Neural cell (in vitro differentiated cells): ENCODE measurements around the gene PRCC. TPM values are rescaled to one million over a fixed set of nuclear protein-coding genes. Genes with fewer than 3 reads are reported as not detected.

ENCODE experiments used
- H2AFZ ChIP-seq: fragments of 200-600, 300-800 bp; sonication (generic), shearing (Covaris generic); 2 replicates; pipeline ENCODE4 v1.6.0; 2014; ENCODE audit warnings: low read depth, mild to moderate bottlenecking, antibody characterized with exemption, low read length, moderate library complexity
- H3F3A ChIP-seq: fragments of 200-600 bp; shearing (Covaris generic); 2 replicates; pipeline ENCODE4 v1.6.1; 2016; ENCODE audit warnings: mild to moderate bottlenecking, moderate library complexity, mixed read lengths, antibody characterized with exemption, low read length; ENCODE audit not compliant: insufficient read depth, poor library complexity, severe bottlenecking
- H3K27ac ChIP-seq: fragments of 200-600, 300-800 bp; sonication (generic), shearing (Covaris generic); 2 replicates; pipeline ENCODE4 v1.5.1; 2014; ENCODE audit warnings: mild to moderate bottlenecking, low read length, moderate library complexity
- H3K27me3 ChIP-seq: fragments of 300-800, 200-600 bp; sonication (generic), shearing (Covaris generic); 2 replicates; pipeline ENCODE4 v1.6.0; 2014; ENCODE audit warnings: mild to moderate bottlenecking, low read depth, low read length, moderate library complexity; ENCODE audit not compliant: insufficient read depth
- H3K36me3 ChIP-seq: fragments of 300-800, 200-600 bp; sonication (generic), shearing (Covaris generic); 2 replicates; pipeline ENCODE4 v1.5.1; 2014; ENCODE audit warnings: mild to moderate bottlenecking, antibody characterized with exemption, low read length, moderate library complexity; ENCODE audit not compliant: insufficient read depth
- H3K4me2 ChIP-seq: fragments of 300-800, 200-600 bp; sonication (generic), shearing (Covaris generic); 2 replicates; pipeline ENCODE4 v1.6.0; 2014; ENCODE audit warnings: mild to moderate bottlenecking, low read length
- H3K4me3 ChIP-seq: fragments of 300-800, 200-600 bp; sonication (generic), shearing (Covaris generic); 2 replicates; pipeline ENCODE4 v1.5.1; 2014; ENCODE audit warnings: mild to moderate bottlenecking, low read length, moderate library complexity
- H3K79me2 ChIP-seq: fragments of 200-600 bp; shearing (Covaris generic); replicated peaks from 2 replicates; pipeline ENCODE4 v1.6.0; 2014; ENCODE audit warnings: mild to moderate bottlenecking, low read length, moderate library complexity; ENCODE audit not compliant: insufficient read depth
- H3K9ac ChIP-seq: fragments of 300-800, 200-600 bp; sonication (generic), shearing (Covaris generic); 2 replicates; pipeline ENCODE4 v1.6.1; 2016; ENCODE audit warnings: mild to moderate bottlenecking, low read length, mixed read lengths
- H3K9me2 ChIP-seq: fragments of 200-600 bp; shearing (Covaris generic); 2 replicates; pipeline ENCODE4 v1.6.1; 2016; ENCODE audit warnings: mild to moderate bottlenecking, low read length, mixed read lengths; ENCODE audit not compliant: insufficient read depth
- H3K9me3 ChIP-seq: fragments of 200-600, 300-800 bp; sonication (generic), shearing (Covaris generic); 2 replicates; pipeline ENCODE4 v1.6.1; 2016; ENCODE audit warnings: mild to moderate bottlenecking, mixed run types, low read length, moderate library complexity, mixed read lengths
- H4K20me1 ChIP-seq: fragments of 200-600 bp; shearing (Covaris generic); 2 replicates; pipeline ENCODE4 v1.6.1; 2016; ENCODE audit warnings: mild to moderate bottlenecking, mixed run types; ENCODE audit not compliant: insufficient read depth
- EP300 ChIP-seq: fragments of 450-650 bp; conservative IDR thresholded peaks from 2 replicates; pipeline ENCODE4 v1.6.1; 2014; ENCODE audit warnings: antibody characterized with exemption, mild to moderate bottlenecking, moderate library complexity; ENCODE audit not compliant: poor library complexity, severe bottlenecking
- EZH2 ChIP-seq: fragments of 200-600, 300-800 bp; shearing (Covaris generic), sonication (generic); IDR thresholded peaks from 2 replicates; pipeline ENCODE4 v1.6.1; 2014; ENCODE audit warnings: antibody characterized with exemption, low read length, borderline replicate concordance, mild to moderate bottlenecking; ENCODE audit not compliant: insufficient read depth, poor library complexity, severe bottlenecking
- MXI1 ChIP-seq: fragments of 450-650 bp; conservative IDR thresholded peaks from 2 replicates; pipeline ENCODE4 v1.6.1; 2014; ENCODE audit warnings: antibody characterized with exemption, mild to moderate bottlenecking; ENCODE audit not compliant: poor library complexity, severe bottlenecking
- POLR2AphosphoS5 ChIP-seq: IDR thresholded peaks from 2 replicates; pipeline ENCODE4 v1.6.1; 2012
- RAD21 ChIP-seq: fragments of 450-650 bp; conservative IDR thresholded peaks from 2 replicates; pipeline ENCODE4 v1.6.1; 2014; ENCODE audit warnings: antibody characterized with exemption, mild to moderate bottlenecking, moderate library complexity
- SMC3 ChIP-seq: fragments of 450-650 bp; conservative IDR thresholded peaks from 2 replicates; pipeline ENCODE4 v1.6.1; 2014; ENCODE audit warnings: antibody characterized with exemption, mild to moderate bottlenecking, moderate library complexity; ENCODE audit not compliant: poor library complexity
- TAF1 ChIP-seq: IDR thresholded peaks from 2 replicates; pipeline ENCODE4 v1.6.1; 2012; ENCODE audit warnings: low read depth
- polyA plus RNA-seq: library from polyadenylated mRNA; depleted of rRNA; stranded (reverse); fragments of >200 nt; gene quantifications from 2 replicates; pipeline ENCODE4 v1.2.3, GENCODE V29; 2014
- TF ChIP-seq, protein P1 (sequence below): fragments of 450-650 bp; IDR thresholded peaks from 2 replicates; pipeline ENCODE4 v1.5.1; 2014; ENCODE audit warnings: antibody characterized with exemption, mild to moderate bottlenecking, moderate library complexity; ENCODE audit not compliant: poor library complexity, severe bottlenecking
- TF ChIP-seq, protein P2 (sequence below): IDR thresholded peaks from 2 replicates; pipeline ENCODE4 v1.6.1; 2012; ENCODE audit warnings: borderline replicate concordance

The PRCC gene
- polyA plus RNA-seq, 1 donor from 2014 or later = 17.5 TPM

GRCh38 chr1:156767879-156768604 is 707 bp downstream of the PRCC start:
- H3K9ac ChIP-seq = peak overlapping the region; percentile 97
- H3F3A ChIP-seq = no peaks in the 10 kb centered on the region
- peaks cover 43% of the 10 kb centered on the region for H3K79me2 ChIP-seq
- H3K36me3 ChIP-seq = no peaks in the 10 kb centered on the region
- H4K20me1 ChIP-seq = no peaks in the 10 kb centered on the region
- peak overlapping the region; percentile 22 for H2AFZ ChIP-seq
- H3K9me3 ChIP-seq = no peaks in the 10 kb centered on the region
- H3K4me3 ChIP-seq = peak overlapping the region; percentile 93
- no peaks in the 10 kb centered on the region for H3K9me2 ChIP-seq
- peak overlapping the region; percentile 95 for H3K4me2 ChIP-seq
- TF ChIP-seq TAF1 (no peak), MXI1 (peak; percentile 49)
- H3K27me3 ChIP-seq = no peaks in the 10 kb centered on the region
- H3K27ac ChIP-seq = peak overlapping the region; percentile 83

DNA sequence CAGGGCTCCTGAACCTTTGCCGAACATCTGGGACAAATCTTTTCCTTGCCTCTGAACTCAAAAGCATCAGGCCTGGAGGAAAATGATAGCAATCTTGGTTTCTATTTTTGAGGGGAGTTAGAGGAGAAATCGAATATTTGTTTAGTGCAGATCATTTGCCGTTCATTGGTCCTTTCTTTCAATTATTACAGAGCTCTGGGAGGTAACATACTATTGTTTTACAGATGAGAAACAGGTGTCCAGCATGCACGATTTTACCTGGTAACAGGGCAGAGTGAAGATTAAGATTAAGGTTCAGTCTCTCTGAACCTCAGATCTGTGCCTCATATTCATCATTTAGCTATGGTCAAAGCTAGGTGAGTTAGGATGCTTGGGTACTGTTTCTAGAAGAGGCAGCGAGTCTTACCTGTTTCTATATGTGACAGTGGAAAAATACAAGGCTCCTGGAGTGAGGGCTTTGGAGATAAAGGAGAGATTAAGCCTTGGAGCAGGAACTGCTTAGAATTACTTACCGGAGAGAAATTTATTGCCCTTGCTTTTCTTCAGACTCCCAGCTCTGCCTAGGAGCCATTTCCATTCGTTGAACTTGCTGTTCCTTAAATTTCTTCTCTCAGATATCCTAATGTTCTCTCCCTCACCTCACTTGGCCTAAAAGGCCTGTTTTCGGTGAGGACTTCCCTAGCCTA is 1.4 kb downstream of the PRCC start:
- peaks cover 47% of the 10 kb centered on the region for H3K79me2 ChIP-seq
- no peaks in the 10 kb centered on the region for H3K9me3 ChIP-seq
- H3F3A ChIP-seq = no peaks in the 10 kb centered on the region
- H3K9ac ChIP-seq = peak overlapping the region; percentile 97
- H3K27ac ChIP-seq = peak overlapping the region; percentile 83
- H3K4me2 ChIP-seq = peak overlapping the region; percentile 95
- H2AFZ ChIP-seq = no peak overlapping the region
- H3K36me3 ChIP-seq = no peaks in the 10 kb centered on the region
- no peaks in the 10 kb centered on the region for H4K20me1 ChIP-seq
- no peaks in the 10 kb centered on the region for H3K27me3 ChIP-seq
- H3K9me2 ChIP-seq = no peaks in the 10 kb centered on the region
- TF ChIP-seq TAF1 (no peak), EP300 (no peak), POLR2AphosphoS5 (no peak), RAD21 (no peak), MXI1 (no peak), EZH2 (no peak), SMC3 (no peak)
- TF ChIP-seq, protein P1, sequence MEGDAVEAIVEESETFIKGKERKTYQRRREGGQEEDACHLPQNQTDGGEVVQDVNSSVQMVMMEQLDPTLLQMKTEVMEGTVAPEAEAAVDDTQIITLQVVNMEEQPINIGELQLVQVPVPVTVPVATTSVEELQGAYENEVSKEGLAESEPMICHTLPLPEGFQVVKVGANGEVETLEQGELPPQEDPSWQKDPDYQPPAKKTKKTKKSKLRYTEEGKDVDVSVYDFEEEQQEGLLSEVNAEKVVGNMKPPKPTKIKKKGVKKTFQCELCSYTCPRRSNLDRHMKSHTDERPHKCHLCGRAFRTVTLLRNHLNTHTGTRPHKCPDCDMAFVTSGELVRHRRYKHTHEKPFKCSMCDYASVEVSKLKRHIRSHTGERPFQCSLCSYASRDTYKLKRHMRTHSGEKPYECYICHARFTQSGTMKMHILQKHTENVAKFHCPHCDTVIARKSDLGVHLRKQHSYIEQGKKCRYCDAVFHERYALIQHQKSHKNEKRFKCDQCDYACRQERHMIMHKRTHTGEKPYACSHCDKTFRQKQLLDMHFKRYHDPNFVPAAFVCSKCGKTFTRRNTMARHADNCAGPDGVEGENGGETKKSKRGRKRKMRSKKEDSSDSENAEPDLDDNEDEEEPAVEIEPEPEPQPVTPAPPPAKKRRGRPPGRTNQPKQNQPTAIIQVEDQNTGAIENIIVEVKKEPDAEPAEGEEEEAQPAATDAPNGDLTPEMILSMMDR = no peak
- TF ChIP-seq, protein P2, sequence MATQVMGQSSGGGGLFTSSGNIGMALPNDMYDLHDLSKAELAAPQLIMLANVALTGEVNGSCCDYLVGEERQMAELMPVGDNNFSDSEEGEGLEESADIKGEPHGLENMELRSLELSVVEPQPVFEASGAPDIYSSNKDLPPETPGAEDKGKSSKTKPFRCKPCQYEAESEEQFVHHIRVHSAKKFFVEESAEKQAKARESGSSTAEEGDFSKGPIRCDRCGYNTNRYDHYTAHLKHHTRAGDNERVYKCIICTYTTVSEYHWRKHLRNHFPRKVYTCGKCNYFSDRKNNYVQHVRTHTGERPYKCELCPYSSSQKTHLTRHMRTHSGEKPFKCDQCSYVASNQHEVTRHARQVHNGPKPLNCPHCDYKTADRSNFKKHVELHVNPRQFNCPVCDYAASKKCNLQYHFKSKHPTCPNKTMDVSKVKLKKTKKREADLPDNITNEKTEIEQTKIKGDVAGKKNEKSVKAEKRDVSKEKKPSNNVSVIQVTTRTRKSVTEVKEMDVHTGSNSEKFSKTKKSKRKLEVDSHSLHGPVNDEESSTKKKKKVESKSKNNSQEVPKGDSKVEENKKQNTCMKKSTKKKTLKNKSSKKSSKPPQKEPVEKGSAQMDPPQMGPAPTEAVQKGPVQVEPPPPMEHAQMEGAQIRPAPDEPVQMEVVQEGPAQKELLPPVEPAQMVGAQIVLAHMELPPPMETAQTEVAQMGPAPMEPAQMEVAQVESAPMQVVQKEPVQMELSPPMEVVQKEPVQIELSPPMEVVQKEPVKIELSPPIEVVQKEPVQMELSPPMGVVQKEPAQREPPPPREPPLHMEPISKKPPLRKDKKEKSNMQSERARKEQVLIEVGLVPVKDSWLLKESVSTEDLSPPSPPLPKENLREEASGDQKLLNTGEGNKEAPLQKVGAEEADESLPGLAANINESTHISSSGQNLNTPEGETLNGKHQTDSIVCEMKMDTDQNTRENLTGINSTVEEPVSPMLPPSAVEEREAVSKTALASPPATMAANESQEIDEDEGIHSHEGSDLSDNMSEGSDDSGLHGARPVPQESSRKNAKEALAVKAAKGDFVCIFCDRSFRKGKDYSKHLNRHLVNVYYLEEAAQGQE = no peak
- H3K4me3 ChIP-seq = peak overlapping the region; percentile 93
